Activated T-cell treated with anti-CD3 and anti-CD28 coated beads, Interleukin-2, amount 50 U/mL, for 24 hours (primary cell): ENCODE results near the gene TBC1D14.
"Not testable (repeated sequence)": the region's sequence is repeated elsewhere in the genome, so short reads cannot be mapped to it uniquely, and the experiment has no call there.

Source experiments
- DNase-seq: peaks from one replicate; pipeline ENCODE4 v3.0.0-alpha.2; 2020
- H3K27ac Mint-ChIP-seq: 2 replicates; pipeline ENCODE4 v1.8.0; 2020; ENCODE audit warnings: mild to moderate bottlenecking, mixed read lengths
- H3K27me3 Mint-ChIP-seq: 2 replicates; pipeline ENCODE4 v1.8.0; 2020; ENCODE audit warnings: mixed read lengths
- H3K36me3 Mint-ChIP-seq: 2 replicates; pipeline ENCODE4 v1.8.0; 2020; ENCODE audit warnings: low read depth, mixed read lengths
- H3K4me1 Mint-ChIP-seq: 2 replicates; pipeline ENCODE4 v1.8.0; 2020; ENCODE audit warnings: low read depth, mixed read lengths
- H3K4me3 Mint-ChIP-seq: 2 replicates; pipeline ENCODE4 v1.8.0; 2020; ENCODE audit warnings: mild to moderate bottlenecking, moderate library complexity, mixed read lengths
- H3K9me3 Mint-ChIP-seq: 2 replicates; pipeline ENCODE4 v1.8.0; 2020; ENCODE audit warnings: mixed read lengths

TBC1D14 gene

GRCh38 chr4:6896035-6896434 lies 13.6 kb upstream of the TBC1D14 start:
- H3K4me3 Mint-ChIP-seq = no peak overlapping the region
- no peaks in the 10 kb centered on the region for H3K9me3 Mint-ChIP-seq
- H3K27ac Mint-ChIP-seq = no peak overlapping the region
- H3K4me1 Mint-ChIP-seq = peaks cover 44% of the 10 kb centered on the region
- no peaks in the 10 kb centered on the region for H3K36me3 Mint-ChIP-seq
- no peaks in the 10 kb centered on the region for H3K27me3 Mint-ChIP-seq
- no peak for DNase-seq

- H3K27me3 Mint-ChIP-seq = no peaks in the 10 kb centered on the region
- no peak for DNase-seq
- H3K9me3 Mint-ChIP-seq = no peaks in the 10 kb centered on the region
- peaks cover 23% of the 10 kb centered on the region for H3K4me1 Mint-ChIP-seq
- peak overlapping the region; percentile 89 for H3K27ac Mint-ChIP-seq
- no peak overlapping the region for H3K4me3 Mint-ChIP-seq
- no peaks in the 10 kb centered on the region for H3K36me3 Mint-ChIP-seq
These were observed 10.9 kb upstream of the TBC1D14 start for GRCh38 chr4:6898763-6899162.

DNA sequence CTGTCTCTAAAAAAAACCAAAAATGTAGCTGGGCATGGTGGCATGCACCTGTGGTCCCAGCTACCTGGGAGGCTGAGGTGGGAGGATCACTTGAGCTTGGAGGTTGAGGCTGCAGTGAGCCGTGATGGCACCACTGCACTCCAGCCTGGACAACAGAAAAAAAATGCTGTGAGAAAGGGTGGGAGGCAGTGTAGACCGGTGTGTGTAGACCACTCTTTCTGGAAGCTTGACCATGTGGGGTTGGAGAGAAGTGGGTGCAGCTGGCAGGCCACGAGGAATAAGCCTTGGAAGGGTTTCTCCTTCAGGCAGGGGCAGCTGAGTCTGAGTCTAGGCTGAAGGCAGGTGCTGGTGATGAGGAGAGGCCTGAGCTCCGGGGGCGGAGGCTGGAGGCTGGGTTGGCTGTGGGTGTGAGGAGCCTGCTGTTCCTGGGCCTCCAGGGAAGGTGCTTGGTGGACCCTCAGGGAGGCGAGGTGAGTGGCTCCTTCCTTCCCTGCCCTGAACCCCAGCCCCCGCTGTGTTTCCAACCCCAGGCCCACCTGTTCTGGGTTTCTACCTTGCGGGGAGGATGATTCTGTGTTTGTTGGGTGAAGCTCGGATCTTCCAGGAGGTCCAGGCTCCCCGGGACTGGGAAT lies 9.3 kb upstream of the TBC1D14 start:
- Mint-ChIP-seq H3K9me3 (no peaks in the 10 kb centered on the region), H3K4me1 (peaks cover 31% of the 10 kb centered on the region), H3K27ac (peak overlapping the region; percentile 89), H3K27me3 (no peaks in the 10 kb centered on the region), H3K36me3 (no peaks in the 10 kb centered on the region), H3K4me3 (no peak overlapping the region)
- no peak for DNase-seq

DNA sequence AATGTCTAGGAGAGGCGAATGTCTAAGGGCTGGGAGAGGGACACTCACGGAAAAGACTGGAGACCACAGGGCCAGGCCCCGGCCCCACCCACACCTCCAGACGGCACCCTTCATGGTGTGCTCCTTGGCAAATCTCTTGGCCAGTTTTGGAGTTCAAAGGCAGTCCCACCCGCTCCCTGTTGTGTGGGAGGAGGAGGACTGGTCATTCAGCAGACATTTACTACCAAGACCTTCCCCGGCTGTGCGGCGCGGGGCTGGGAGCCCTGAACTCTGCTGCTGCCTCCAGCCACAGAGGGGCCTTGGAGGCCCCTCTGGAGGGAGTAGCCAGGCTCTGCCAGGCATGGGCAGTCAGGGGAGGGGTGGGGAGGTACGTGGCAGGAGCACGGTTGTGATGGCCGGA lies 8.7 kb upstream of the TBC1D14 start:
- Mint-ChIP-seq H3K36me3 (no peaks in the 10 kb centered on the region), H3K9me3 (no peaks in the 10 kb centered on the region), H3K4me1 (peaks cover 31% of the 10 kb centered on the region), H3K27ac (no peak overlapping the region), H3K27me3 (no peaks in the 10 kb centered on the region), H3K4me3 (no peak overlapping the region)
- DNase-seq = no peak

DNA sequence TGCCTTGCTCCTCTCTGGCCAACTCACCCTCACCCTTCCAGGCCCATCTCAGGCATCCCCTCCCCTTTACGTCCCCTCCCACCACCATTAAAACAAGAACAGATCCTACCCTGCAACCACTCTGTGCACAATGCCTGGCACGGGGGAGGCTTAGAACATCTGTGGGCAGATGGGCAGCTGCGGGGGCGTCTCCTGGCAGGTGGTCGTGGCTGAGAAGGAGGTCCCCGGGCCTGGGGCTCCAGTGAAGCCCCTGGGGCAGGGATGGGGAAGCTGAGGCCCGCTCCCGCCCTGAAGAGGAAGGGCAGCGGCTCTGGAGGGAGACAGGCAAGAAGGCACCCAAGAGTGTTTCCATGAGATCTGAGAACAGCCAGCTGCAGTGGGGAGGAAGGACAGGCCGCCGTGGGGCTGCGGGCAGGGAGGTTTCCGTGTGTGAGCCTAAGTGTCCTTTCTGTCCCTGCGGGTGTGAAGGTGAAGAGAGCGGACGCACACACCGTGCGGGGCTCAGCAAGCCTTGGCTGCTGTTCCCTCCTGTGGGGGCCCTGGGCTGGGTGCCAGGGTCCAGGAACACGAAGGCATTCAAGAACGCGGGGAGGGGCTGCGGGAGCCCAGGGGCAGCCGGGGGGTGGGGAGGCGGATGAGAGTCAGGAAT lies 7.8 kb upstream of the TBC1D14 start:
- H3K4me1 Mint-ChIP-seq = peaks cover 31% of the 10 kb centered on the region
- DNase-seq = no peak
- H3K27ac Mint-ChIP-seq = no peak overlapping the region
- no peak overlapping the region for H3K4me3 Mint-ChIP-seq
- no peaks in the 10 kb centered on the region for H3K36me3 Mint-ChIP-seq
- no peaks in the 10 kb centered on the region for H3K27me3 Mint-ChIP-seq
- no peaks in the 10 kb centered on the region for H3K9me3 Mint-ChIP-seq

DNA sequence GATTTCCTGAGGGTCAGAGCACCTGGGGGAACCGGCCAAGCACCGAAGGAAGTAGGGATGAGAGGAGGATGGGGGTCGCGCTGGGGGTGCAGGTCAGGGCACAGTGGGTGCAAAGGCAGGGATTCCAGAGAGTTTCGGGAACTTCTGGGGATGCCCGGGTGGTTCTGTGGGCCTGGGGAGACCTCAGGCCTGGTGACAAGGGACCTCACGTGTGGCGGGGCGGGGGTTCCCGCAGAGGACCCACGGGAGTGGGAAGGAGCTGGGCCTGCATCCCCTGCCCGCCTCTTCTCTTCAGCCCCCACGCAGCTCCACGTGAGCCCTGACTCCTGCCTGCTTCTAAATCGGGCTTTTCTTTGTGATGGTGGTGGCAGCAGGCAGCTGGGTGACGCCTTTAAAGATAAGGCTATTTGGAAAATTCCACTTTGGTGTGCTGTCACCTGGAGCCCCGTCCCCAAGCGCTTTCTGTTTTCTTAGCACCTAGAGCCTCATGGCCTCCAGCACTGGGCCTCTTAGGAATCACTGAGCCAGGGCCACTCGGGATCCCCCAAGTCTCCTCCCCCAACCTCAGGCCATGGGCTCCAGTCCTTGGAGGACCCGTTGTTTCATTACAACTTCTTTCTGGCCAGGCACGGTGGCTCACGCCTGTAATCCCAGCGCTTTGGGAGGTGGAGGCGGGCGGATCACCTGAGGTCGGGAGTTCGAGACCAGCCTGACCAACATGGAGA lies 7.1 kb upstream of the TBC1D14 start:
- DNase-seq = no peak
- Mint-ChIP-seq H3K27me3 (no peaks in the 10 kb centered on the region), H3K4me1 (peaks cover 32% of the 10 kb centered on the region), H3K27ac (no peak overlapping the region), H3K4me3 (no peak overlapping the region), H3K36me3 (no peaks in the 10 kb centered on the region), H3K9me3 (no peaks in the 10 kb centered on the region)

GRCh38 chr4:6905516-6906445 lies 3.8 kb upstream of the TBC1D14 start:
- H3K36me3 Mint-ChIP-seq = peaks cover 5% of the 10 kb centered on the region

GRCh38 chr4:6906486-6906885 lies 3.1 kb upstream of the TBC1D14 start:
- H3K27ac Mint-ChIP-seq, H3K4me3 Mint-ChIP-seq, DNase-seq, H3K36me3 Mint-ChIP-seq, H3K27me3 Mint-ChIP-seq, H3K9me3 Mint-ChIP-seq: not testable (repeated sequence)
- H3K4me1 Mint-ChIP-seq = peaks cover 36% of the 10 kb centered on the region

More at GRCh38 chr4:6905516-6906445, 3.8 kb upstream of the TBC1D14 start:
- H3K9me3 Mint-ChIP-seq = no peaks in the 10 kb centered on the region
- no peaks in the 10 kb centered on the region for H3K27me3 Mint-ChIP-seq
- no peak for DNase-seq
- no peak overlapping the region for H3K27ac Mint-ChIP-seq
- H3K4me1 Mint-ChIP-seq = peaks cover 29% of the 10 kb centered on the region
- no peak overlapping the region for H3K4me3 Mint-ChIP-seq

DNA sequence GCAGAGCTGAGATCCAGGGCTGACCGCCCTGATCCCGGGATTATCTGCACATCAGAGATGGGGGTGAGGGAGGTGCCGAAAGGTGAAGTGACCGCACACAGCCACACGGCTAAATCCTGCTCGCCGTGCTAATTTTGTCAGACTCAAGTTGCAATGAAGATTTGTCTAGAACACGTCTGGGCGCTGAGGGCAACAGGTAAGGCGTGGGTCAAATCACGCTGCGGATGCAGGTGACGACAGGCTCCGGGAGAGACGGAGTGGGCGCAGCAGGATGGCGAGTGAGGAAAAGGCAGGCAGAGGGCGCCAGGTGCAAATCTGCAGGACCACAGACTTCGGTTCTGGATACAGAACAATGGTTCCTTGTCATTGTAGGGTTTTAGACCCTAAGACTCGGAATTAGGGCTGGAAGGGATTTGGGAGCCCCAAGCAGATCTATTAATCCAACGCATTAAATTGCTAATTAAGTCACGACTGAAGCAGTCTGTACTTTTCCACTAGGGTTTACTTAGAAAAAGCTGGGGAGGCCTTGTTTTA lies 1.9 kb upstream of the TBC1D14 start:
- no peaks in the 10 kb centered on the region for H3K9me3 Mint-ChIP-seq
- no peak overlapping the region for H3K4me3 Mint-ChIP-seq
- H3K27ac Mint-ChIP-seq = no peak overlapping the region
- H3K27me3 Mint-ChIP-seq = no peaks in the 10 kb centered on the region
- peaks cover 11% of the 10 kb centered on the region for H3K36me3 Mint-ChIP-seq
- no peak for DNase-seq
- peaks cover 46% of the 10 kb centered on the region for H3K4me1 Mint-ChIP-seq

- H3K4me1 Mint-ChIP-seq = peaks cover 53% of the 10 kb centered on the region
- H3K9me3 Mint-ChIP-seq = no peaks in the 10 kb centered on the region
- H3K4me3 Mint-ChIP-seq = peak overlapping the region; percentile 85
- H3K36me3 Mint-ChIP-seq = peaks cover 11% of the 10 kb centered on the region
- H3K27ac Mint-ChIP-seq = peak overlapping the region; percentile 92
- DNase-seq = no peak
- H3K27me3 Mint-ChIP-seq = no peaks in the 10 kb centered on the region
These were observed 1.1 kb upstream of the TBC1D14 start for GRCh38 chr4:6908432-6909112.

GRCh38 chr4:6909970-6910339 lies 329 bp downstream of the TBC1D14 start:
- H3K27me3 Mint-ChIP-seq = no peaks in the 10 kb centered on the region
- H3K27ac Mint-ChIP-seq = peak overlapping the region; percentile 94
- peaks cover 11% of the 10 kb centered on the region for H3K36me3 Mint-ChIP-seq
- H3K4me3 Mint-ChIP-seq = peak overlapping the region; percentile 93
- peaks cover 56% of the 10 kb centered on the region for H3K4me1 Mint-ChIP-seq
- no peaks in the 10 kb centered on the region for H3K9me3 Mint-ChIP-seq
- no peak for DNase-seq

DNA sequence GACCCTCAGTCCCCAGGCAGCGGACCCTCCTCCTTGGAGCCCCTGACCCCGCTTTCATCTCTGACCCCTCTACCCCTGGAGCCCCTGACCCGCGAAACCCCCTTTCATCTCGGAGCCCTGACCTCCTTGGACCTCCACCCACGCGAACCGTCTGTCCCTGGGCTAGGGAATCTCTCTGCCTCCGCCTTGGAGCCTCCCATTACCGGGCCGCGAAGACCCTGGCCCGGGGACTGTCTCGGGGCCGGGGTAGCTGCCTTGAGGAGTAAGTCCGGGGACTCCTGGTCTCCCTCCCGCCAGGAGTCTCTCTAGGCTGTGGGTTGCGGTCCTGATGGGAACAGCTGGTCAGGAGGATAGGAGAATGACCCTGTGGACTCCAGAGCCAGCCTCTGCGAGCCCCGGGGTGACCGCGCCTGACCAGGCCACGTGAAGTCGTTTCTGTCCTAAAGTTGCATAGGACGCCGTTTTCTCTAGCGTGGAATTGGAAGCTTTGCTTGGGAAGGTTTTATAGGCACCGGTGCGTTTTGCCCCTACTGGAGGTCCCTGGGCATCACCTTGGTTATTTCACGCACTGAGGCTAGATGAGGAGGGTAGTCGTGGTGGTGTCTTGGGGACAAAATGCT lies 824 bp downstream of the TBC1D14 start:
- Mint-ChIP-seq H3K4me1 (peaks cover 59% of the 10 kb centered on the region), H3K4me3 (peak overlapping the region; percentile 93), H3K36me3 (peaks cover 11% of the 10 kb centered on the region), H3K27ac (peak overlapping the region; percentile 94), H3K27me3 (no peaks in the 10 kb centered on the region), H3K9me3 (no peaks in the 10 kb centered on the region)
- DNase-seq = peak; percentile 48
